K562 (cell line): ENCODE results near the gene HDAC3. TPM values are rescaled to one million over a fixed set of nuclear protein-coding genes. Genes with fewer than 3 reads are reported as not detected.

Experiments used
- ATAC-seq: fragments of 200-7000 bp; cut with Tn5 transposase; 3 replicates; pipeline ENCODE4 v1.9.1; 2020; ENCODE audit warnings: moderate library complexity
- BruUV-seq: library from RNA; stranded (reverse); fragments of 400-500 nt; replicated peaks from 2 replicates; lab custom pipeline; 2021; lab: Mats Ljungman, UMichigan
- CTCF ChIA-PET: fragments of 300-600 bp; formaldehyde crosslinking; extraction: SDS; loops from one replicate; lab custom pipeline; 2021; ENCODE audit warnings: low intra/inter-chr PET ratio; lab: Yijun Ruan, JAX
- POLR2A ChIA-PET: fragments of 300-600, 350-650 bp; sonication (Branson Sonifier 250); formaldehyde crosslinking; extraction: SDS; loops from one replicate; lab custom pipeline; 2021; ENCODE audit warnings: antibody characterized with exemption, inconsistent platforms; lab: Yijun Ruan, JAX
- DNase-seq, 4 experiments: peaks; one replicate each; pipeline versions ENCODE4 v3.0.0 to v3.0.0-alpha.2; 2011 to 2018; ENCODE audit warnings: low spot score in 3 of 4, mixed read lengths in 3 of 4; ENCODE audit errors: extremely low read depth in 1 of 4
- FAIRE-seq: peaks from 2 replicates; lab custom pipeline; 2011; peaks lifted over from hg19 to GRCh38; lab: Jason Lieb, UNC
- H2AFZ ChIP-seq: 2 replicates; pipeline ENCODE4 v1.6.0; 2011; ENCODE audit warnings: low read depth, low read length, control low read depth, inconsistent platforms
- H3K27ac ChIP-seq: fragments of 200-600 bp; 3 replicates; pipeline ENCODE4 v1.8.0; 2011; ENCODE audit warnings: low read depth, mild to moderate bottlenecking, control low read depth, inconsistent platforms, low read length, moderate library complexity, mixed read lengths; ENCODE audit errors: extremely low read depth
- H3K27me3 ChIP-seq, 2 experiments: fragments of 300-600 bp in 1 of 2; 2 replicates in 1 of 2; 3 replicates in 1 of 2; pipeline versions ENCODE4 v1.6.0 to v1.8.0; 2011; ENCODE audit warnings: inconsistent platforms in 2 of 2, low read length in 2 of 2, mild to moderate bottlenecking in 1 of 2, mixed read lengths in 1 of 2, moderate library complexity in 1 of 2; ENCODE audit not compliant: control insufficient read depth in 2 of 2, insufficient read depth in 2 of 2
- H3K36me3 ChIP-seq: fragments of 300-600 bp; 3 replicates; pipeline ENCODE4 v1.8.0; 2011; ENCODE audit warnings: mild to moderate bottlenecking, low read length, inconsistent platforms; ENCODE audit not compliant: control insufficient read depth, insufficient read depth
- H3K4me1 ChIP-seq, 2 experiments: fragments of 200-600 bp in 1 of 2; replicated peaks in 1 of 2; 2 replicates in 1 of 2; 3 replicates in 1 of 2; pipeline versions ENCODE4 v1.5.1 to v1.8.0; 2011; ENCODE audit warnings: inconsistent platforms in 2 of 2, low read length in 2 of 2, mild to moderate bottlenecking in 1 of 2, mixed read lengths in 1 of 2, moderate library complexity in 1 of 2; ENCODE audit not compliant: control insufficient read depth in 2 of 2, insufficient read depth in 2 of 2
- H3K4me2 ChIP-seq: 2 replicates; pipeline ENCODE4 v1.6.1; 2011; ENCODE audit warnings: low read length, control low read depth, inconsistent platforms, mixed read lengths; ENCODE audit not compliant: insufficient read depth
- H3K4me3 ChIP-seq: fragments of 200-600 bp; sonication (generic), shearing (Covaris generic); 2 replicates; pipeline ENCODE4 v1.5.1; 2016; ENCODE audit warnings: control low read depth, inconsistent platforms
- H3K79me2 ChIP-seq: fragments of 200-600 bp; 3 replicates; pipeline ENCODE4 v1.8.0; 2011; ENCODE audit warnings: low read length, inconsistent platforms; ENCODE audit not compliant: control insufficient read depth, insufficient read depth
- H3K9ac ChIP-seq, 2 experiments: 2 replicates each; pipeline versions ENCODE4 v1.6.0 to v1.6.1; 2011; ENCODE audit warnings: low read depth in 2 of 2, low read length in 2 of 2, control low read depth in 1 of 2, inconsistent platforms in 1 of 2, mild to moderate bottlenecking in 1 of 2, mixed read lengths in 1 of 2; ENCODE audit not compliant: insufficient read depth in 1 of 2
- H3K9me1 ChIP-seq: one replicate; pipeline ENCODE4 v1.6.0; 2011; ENCODE audit warnings: inconsistent platforms, mild to moderate bottlenecking, low read length, moderate library complexity; ENCODE audit not compliant: control insufficient read depth, insufficient read depth
- H3K9me3 ChIP-seq: replicated peaks from 2 replicates; pipeline ENCODE4 v1.5.1; 2011; ENCODE audit warnings: low read depth, low read length, inconsistent platforms; ENCODE audit not compliant: control insufficient read depth, insufficient read depth
- H4K20me1 ChIP-seq: replicated peaks from 2 replicates; pipeline ENCODE4 v1.6.1; 2011; ENCODE audit warnings: low read length, inconsistent platforms, mixed read lengths; ENCODE audit not compliant: control insufficient read depth, insufficient read depth
- GABPB1 ChIP-seq: sonication (generic); formaldehyde crosslinking; IDR thresholded peaks from 2 replicates; pipeline ENCODE4 v1.8.0; 2022; ENCODE audit warnings: mild to moderate bottlenecking, missing genetic modification reagents
- KDM1A ChIP-seq, 2 experiments: fragments of 450-650 bp; IDR thresholded peaks; 2 replicates each; pipeline ENCODE4 v1.6.1; 2016; ENCODE audit warnings: mild to moderate bottlenecking in 2 of 2
- LEF1 ChIP-seq: fragments of 450-650 bp; IDR thresholded peaks from 2 replicates; pipeline ENCODE4 v1.6.1; 2016; ENCODE audit warnings: mild to moderate bottlenecking
- MAFG ChIP-seq: fragments of 450-650 bp; conservative IDR thresholded peaks from 2 replicates; pipeline ENCODE4 v1.6.1; 2016; ENCODE audit warnings: missing genetic modification characterization, missing compliant biosample characterization
- MTA3 ChIP-seq: fragments of 450-650 bp; formaldehyde crosslinking; IDR thresholded peaks from 2 replicates; pipeline ENCODE4 v1.6.1; 2017; ENCODE audit warnings: mild to moderate bottlenecking, borderline replicate concordance
- NFATC3 ChIP-seq: fragments of 450-650 bp; IDR thresholded peaks from 2 replicates; pipeline ENCODE4 v1.6.1; 2017; ENCODE audit warnings: mild to moderate bottlenecking
- POLR3G ChIP-seq: IDR thresholded peaks from 2 replicates; pipeline ENCODE4 v1.6.1; 2011; ENCODE audit not compliant: insufficient read length, insufficient replicate concordance; ENCODE audit errors: extremely low read depth
- SMARCB1 ChIP-seq: IDR thresholded peaks from 2 replicates; pipeline ENCODE4 v1.6.1; 2011; ENCODE audit warnings: improper control_type of control experiment, low read depth; ENCODE audit not compliant: insufficient read length
- TRIM28 ChIP-seq: fragments of 450-650 bp; IDR thresholded peaks from 2 replicates; pipeline ENCODE4 v1.6.1; 2017
- ZNF121 ChIP-seq: sonication (generic); formaldehyde crosslinking; conservative IDR thresholded peaks from 2 replicates; pipeline ENCODE4 v1.8.0; 2022; ENCODE audit warnings: missing genetic modification reagents
- ZNF212 ChIP-seq: fragments of 450-650 bp; formaldehyde crosslinking; IDR thresholded peaks from 2 replicates; pipeline ENCODE4 v1.4.0; 2020; ENCODE audit warnings: mild to moderate bottlenecking
- ZNF586 ChIP-seq: fragments of 450-650 bp; formaldehyde crosslinking; conservative IDR thresholded peaks from 2 replicates; pipeline ENCODE4 v1.4.0; 2020; ENCODE audit warnings: mild to moderate bottlenecking, moderate library complexity
- WGBS: fragments of 100-300 bp; shearing (Covaris generic); methylation state at CpG from one replicate; pipeline ENCODE4 v1.1.6; 2016; ENCODE audit warnings: low coverage, mixed read lengths; ENCODE audit not compliant: insufficient coverage; ENCODE audit errors: missing lambda C conversion rate; 5-methylcytosine and 5-hydroxymethylcytosine counted together
- in situ Hi-C: fragments of 300-500 bp; cut with MboI; formaldehyde crosslinking; loops from 4 replicates; pipeline ENCODE4 v1.15.0; 2018; ENCODE audit warnings: inconsistent platforms, mixed read lengths
- intact Hi-C: fragments of 100-400 bp; cut with micrococcal nuclease; formaldehyde crosslinking; loops from 2 replicates; pipeline ENCODE4 v1.14.2; 2022
- polyA plus RNA-seq, 8 experiments: library from polyadenylated mRNA; depleted of rRNA in 4 of 8; stranded (reverse) in 5 of 8; unstranded in 3 of 8; fragments of >200 nt; fragmentation: Nextera tagmentation in 2 of 8; fragmentation: Illumina TruSeq in 1 of 8; extraction: Ambion mirVana in 2 of 8; extraction: Trizol in 1 of 8; gene quantifications; 2 replicates each; pipeline versions ENCODE4 v1.2.1 to v1.2.3, GENCODE V29; 2011 to 2014; ENCODE audit warnings: inconsistent platforms in 1 of 8, missing spikeins in 1 of 8
- total RNA-seq, 7 experiments: library from RNA; depleted of rRNA in 6 of 7; stranded (reverse); fragments of >200 nt in 6 of 7; fragmentation: Illumina TruSeq in 2 of 7; extraction: Trizol in 2 of 7; gene quantifications; 2 replicates each; pipeline versions ENCODE4 v1.2.1 to v1.2.3, GENCODE V29; 2011 to 2021; ENCODE audit warnings: low replicate concordance in 1 of 7
- TF ChIP-seq, protein P1 (sequence below), 3 experiments: fragments of 200-800 bp in 1 of 3; sonication (Bioruptor generic) in 1 of 3; sonication (generic) in 1 of 3; formaldehyde crosslinking in 1 of 3; IDR thresholded peaks; 2 replicates each; pipeline versions ENCODE4 v1.6.1 to v1.8.0; 2016 to 2022; ENCODE audit warnings: mild to moderate bottlenecking in 2 of 3, missing compliant biosample characterization in 2 of 3, missing genetic modification characterization in 2 of 3, missing genetic modification reagents in 1 of 3
- TF ChIP-seq, protein P2 (sequence below), 2 experiments: fragments of 450-650 bp in 1 of 2; IDR thresholded peaks; 2 replicates each; pipeline ENCODE4 v1.6.1; 2011 to 2017; ENCODE audit warnings: low read depth in 2 of 2, antibody characterized with exemption in 1 of 2, borderline replicate concordance in 1 of 2, low read length in 1 of 2, mild to moderate bottlenecking in 1 of 2, mixed read lengths in 1 of 2; ENCODE audit not compliant: control insufficient read depth in 1 of 2
- TF ChIP-seq, protein P3 (sequence below): fragments of 200-800 bp; sonication (Bioruptor generic); IDR thresholded peaks from 2 replicates; pipeline ENCODE4 v1.6.1; 2017; ENCODE audit warnings: missing genetic modification characterization, missing compliant biosample characterization

The HDAC3 gene
- total and polyA plus RNA-seq, 9 of the 15 experiments (the other 6 are each of a cell fraction or from before 2014, with no cell fraction given): 89.7 to 191 (median 119) TPM

DNA sequence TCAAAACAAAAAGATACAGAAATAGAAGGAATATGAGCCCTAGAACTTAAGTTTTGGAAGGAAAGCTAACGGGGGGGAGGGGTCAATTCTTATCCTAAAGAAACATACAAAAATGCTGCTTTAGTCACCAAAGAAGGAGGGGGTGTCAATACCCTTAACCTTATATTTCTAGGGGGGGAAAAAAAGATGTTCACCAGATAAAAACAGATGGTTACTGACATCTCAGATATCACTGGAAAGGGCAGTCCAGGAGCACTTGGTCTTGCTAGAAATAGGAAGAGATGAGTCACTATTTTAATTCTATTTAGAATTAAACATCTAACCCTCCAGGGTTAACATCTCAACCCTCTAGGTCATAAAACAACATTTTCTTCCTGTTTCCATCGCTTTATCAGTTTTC is 19.5 kb downstream of the HDAC3 start:
- H3K27ac ChIP-seq: peak overlapping the region; percentile 89
- POLR2A ChIA-PET: interaction anchor here (0.9 to 3.6 kb wide), 7 partner anchors 9 to 104 kb away, joined by 3 to 25 read pairs (median 8); partner anchors contain the start of gene RELL2
- H3K4me1 ChIP-seq: peaks cover 3 to 8% of the 10 kb centered on the region in 2 experiments; a peak in 3 of 5 replicates
- TF ChIP-seq KDM1A (IDR thresholded peaks at IDR 0.05) (peak; percentile 30 to 33; a peak in 2 of 4 replicates), ZNF212 (CRISPR knock-in tag) (no peak), ZNF586 (CRISPR knock-in tag) (no peak), MAFG (tag) (no peak), SMARCB1 (no peak), GABPB1 (CRISPR knock-in tag) (no peak), TRIM28 (no peak), POLR3G (no peak), LEF1 (no peak), MTA3 (no peak; the same call in 1 of the 2 replicates), ZNF121 (no peak), NFATC3 (no peak)
- TF ChIP-seq, protein P1, sequence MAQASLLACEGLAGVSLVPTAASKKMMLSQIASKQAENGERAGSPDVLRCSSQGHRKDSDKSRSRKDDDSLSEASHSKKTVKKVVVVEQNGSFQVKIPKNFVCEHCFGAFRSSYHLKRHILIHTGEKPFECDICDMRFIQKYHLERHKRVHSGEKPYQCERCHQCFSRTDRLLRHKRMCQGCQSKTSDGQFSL (CRISPR knock-in tag; IDR thresholded peaks at IDR 0.05): no peak
- TF ChIP-seq, protein P1 (tag; IDR thresholded peaks at IDR 0.05): 0 out of 4 replicates have a peak, but pooled peaks of 1 of the 2 experiments have one; percentile 10
- TF ChIP-seq, protein P2, sequence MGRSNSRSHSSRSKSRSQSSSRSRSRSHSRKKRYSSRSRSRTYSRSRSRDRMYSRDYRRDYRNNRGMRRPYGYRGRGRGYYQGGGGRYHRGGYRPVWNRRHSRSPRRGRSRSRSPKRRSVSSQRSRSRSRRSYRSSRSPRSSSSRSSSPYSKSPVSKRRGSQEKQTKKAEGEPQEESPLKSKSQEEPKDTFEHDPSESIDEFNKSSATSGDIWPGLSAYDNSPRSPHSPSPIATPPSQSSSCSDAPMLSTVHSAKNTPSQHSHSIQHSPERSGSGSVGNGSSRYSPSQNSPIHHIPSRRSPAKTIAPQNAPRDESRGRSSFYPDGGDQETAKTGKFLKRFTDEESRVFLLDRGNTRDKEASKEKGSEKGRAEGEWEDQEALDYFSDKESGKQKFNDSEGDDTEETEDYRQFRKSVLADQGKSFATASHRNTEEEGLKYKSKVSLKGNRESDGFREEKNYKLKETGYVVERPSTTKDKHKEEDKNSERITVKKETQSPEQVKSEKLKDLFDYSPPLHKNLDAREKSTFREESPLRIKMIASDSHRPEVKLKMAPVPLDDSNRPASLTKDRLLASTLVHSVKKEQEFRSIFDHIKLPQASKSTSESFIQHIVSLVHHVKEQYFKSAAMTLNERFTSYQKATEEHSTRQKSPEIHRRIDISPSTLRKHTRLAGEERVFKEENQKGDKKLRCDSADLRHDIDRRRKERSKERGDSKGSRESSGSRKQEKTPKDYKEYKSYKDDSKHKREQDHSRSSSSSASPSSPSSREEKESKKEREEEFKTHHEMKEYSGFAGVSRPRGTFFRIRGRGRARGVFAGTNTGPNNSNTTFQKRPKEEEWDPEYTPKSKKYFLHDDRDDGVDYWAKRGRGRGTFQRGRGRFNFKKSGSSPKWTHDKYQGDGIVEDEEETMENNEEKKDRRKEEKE (IDR thresholded peaks at IDR 0.05; ENCODE audit: borderline replicate concordance in 1 of 2, control insufficient read depth in 1 of 2, low read depth in 2 of 2, low read length in 1 of 2): no peak
- TF ChIP-seq, protein P3, sequence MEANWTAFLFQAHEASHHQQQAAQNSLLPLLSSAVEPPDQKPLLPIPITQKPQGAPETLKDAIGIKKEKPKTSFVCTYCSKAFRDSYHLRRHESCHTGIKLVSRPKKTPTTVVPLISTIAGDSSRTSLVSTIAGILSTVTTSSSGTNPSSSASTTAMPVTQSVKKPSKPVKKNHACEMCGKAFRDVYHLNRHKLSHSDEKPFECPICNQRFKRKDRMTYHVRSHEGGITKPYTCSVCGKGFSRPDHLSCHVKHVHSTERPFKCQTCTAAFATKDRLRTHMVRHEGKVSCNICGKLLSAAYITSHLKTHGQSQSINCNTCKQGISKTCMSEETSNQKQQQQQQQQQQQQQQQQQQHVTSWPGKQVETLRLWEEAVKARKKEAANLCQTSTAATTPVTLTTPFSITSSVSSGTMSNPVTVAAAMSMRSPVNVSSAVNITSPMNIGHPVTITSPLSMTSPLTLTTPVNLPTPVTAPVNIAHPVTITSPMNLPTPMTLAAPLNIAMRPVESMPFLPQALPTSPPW (CRISPR knock-in tag): peak; percentile 69

More for the DNA sequence above, 19.5 kb downstream of the HDAC3 start:
- WGBS: 0% methylated on average over 2 of the region's 2 CpGs
- Histone ChIP-seq H3K36me3 (peaks cover 67% of the 10 kb centered on the region), H3K4me2 (peak overlapping the region; percentile 90), H3K9ac (peak overlapping the region in 1 of 2 experiments; percentile 86; a peak in 2 of 4 replicates), H3K4me3 (peak overlapping the region; percentile 97), H3K27me3 (no peaks in the 10 kb centered on the region), H4K20me1 (no peaks in the 10 kb centered on the region), H3K79me2 (peaks cover 66% of the 10 kb centered on the region), H3K9me3 (no peaks in the 10 kb centered on the region), H2AFZ (no peak overlapping the region), H3K9me1 (no peaks in the 10 kb centered on the region)
- no peak for ATAC-seq
- in situ Hi-C loops: no loop called here
- FAIRE-seq: no peak
- intact Hi-C loops: loop anchor here (10.0 kb wide), 1 partner anchor 1502 kb away; the partner anchor contains the start of gene PURA
- BruUV-seq: no TSS peak
- peak; percentile 55 to 76 (median 61) for DNase-seq
- CTCF ChIA-PET: interaction anchor here (0.6 kb wide), 1 partner anchor 25 kb away, joined by 4 read pairs; no protein-coding TSS in a partner anchor
